Cardiac septum (tissue), 1 donor: ENCODE data around the gene SYTL2. TPM values are rescaled to one million over a fixed set of nuclear protein-coding genes. Genes with fewer than 3 reads are reported as not detected.

Experiments used
- DNase-seq: peaks from one replicate; pipeline ENCODE4 v3.0.0-alpha.2; 2020; ENCODE audit warnings: low spot score
- intact Hi-C: fragments of 100-400 bp; cut with DNase I; formaldehyde crosslinking; loops from one replicate; pipeline ENCODE4 v1.14.0; 2022
- total RNA-seq: library from RNA; stranded (reverse); fragmentation: NEBNext Ultra II Directional; extraction: Animal tissue kit (Norgen Biotek cat#: 25700); gene quantifications from one replicate; pipeline ENCODE4 v1.2.1, GENCODE V29; 2021
- donor health status: DM: no; HTN: no; CAD: no.

SYTL2 gene
- total RNA-seq, 1 donor from 2014 or later: 14.2 TPM

DNA sequence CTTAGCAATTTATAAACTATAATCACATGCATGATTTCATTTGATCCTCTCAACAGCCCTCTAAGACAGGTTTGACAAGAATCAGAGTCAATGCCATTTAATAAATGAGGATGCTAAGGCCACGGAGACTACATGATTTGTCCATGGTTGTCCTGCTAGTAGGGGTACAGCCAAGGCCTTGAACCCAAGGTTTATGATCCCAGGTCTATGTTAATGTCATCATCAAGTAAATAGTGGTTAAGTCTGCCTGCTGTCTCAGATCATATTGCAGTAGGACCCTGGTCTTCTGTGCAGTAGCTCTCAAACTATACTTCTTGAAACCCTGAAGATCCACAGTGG, 17.7 kb upstream of the SYTL2 start:
- intact Hi-C loops: loop anchor here (10.0 kb wide), 1 partner anchor 134 kb away; no protein-coding TSS in a partner anchor
- DNase-seq: no peak

DNA sequence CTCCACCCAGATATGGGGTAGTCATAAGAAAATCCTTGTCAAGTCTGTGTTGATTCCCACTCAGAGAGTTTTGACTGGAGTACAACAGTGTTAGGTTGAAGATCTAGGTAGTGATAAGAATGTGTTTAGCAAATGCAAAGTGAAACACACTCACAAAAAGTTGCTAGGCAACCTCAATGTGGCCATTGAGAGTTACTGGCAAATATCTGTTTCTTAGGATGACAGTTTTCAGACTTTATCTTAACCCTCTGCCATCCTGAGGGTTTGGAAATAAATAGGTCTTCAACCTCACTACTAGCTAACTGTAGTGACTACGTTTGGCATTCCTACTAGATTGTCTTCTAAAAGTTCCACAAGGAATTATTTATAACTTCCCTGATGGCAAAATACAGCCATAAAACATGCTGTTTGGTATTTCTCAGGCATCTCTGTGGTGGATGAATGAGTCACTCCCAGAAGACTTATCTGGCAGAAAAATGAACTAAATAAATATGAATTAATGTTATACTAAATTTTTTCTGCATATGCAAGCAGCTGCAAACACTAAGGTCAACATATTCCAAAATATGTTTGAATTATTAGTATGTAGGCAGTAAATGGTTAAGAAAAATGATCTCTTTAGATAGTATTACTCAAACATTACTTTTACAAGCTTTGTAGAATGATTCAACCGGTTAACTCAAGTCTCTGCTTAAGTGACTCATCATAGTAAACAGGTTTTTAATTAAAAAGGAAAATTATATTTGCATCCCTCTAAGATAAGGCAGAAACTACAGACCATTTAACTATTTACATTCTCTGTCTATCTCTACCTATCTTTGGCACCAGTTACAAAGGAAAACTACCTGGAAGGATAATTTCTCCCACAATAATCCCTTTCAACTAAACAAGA, 17.1 kb upstream of the SYTL2 start:
- intact Hi-C loops: loop anchor here (10.0 kb wide), 1 partner anchor 133 kb away; no protein-coding TSS in a partner anchor
- DNase-seq: no peak

DNA sequence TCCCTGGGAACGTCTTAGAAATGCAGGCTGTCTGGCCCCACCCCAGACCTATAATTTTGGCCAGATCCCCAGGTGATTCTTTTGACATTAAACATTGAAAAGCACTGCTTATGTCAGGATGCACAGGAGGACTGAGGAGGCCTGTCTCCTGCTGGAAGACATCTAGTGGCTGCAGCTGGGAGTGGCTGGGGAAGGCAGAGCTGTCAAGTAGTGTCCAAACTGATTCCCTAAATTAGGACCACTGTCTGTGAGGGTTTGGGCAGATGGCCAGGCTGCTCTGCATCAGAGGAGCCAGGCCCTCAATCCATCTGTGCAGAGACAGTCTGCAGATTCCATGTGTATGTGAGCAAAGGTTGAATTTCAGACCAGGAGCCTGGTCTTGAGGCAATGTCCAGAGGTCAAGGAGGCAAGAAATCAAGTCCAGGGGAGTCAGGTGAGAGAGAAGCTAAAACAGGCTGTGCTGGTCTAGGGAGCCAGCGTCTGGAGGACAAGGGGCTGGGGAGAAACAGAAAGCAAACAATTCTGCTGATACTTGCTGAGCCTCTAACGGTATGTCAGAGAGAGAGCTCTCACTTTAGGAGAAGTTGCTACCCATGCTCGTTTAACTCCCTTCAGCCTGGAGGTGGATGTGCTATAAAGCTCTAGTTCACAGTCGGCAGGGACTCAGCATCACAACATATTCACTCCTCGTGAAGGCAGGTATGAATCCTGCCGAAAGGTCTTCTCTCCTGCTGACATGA, 15.3 kb upstream of the SYTL2 start:
- intact Hi-C loops: loop anchor here (10.0 kb wide), 1 partner anchor 131 kb away; no protein-coding TSS in a partner anchor
- DNase-seq: no peak

DNA sequence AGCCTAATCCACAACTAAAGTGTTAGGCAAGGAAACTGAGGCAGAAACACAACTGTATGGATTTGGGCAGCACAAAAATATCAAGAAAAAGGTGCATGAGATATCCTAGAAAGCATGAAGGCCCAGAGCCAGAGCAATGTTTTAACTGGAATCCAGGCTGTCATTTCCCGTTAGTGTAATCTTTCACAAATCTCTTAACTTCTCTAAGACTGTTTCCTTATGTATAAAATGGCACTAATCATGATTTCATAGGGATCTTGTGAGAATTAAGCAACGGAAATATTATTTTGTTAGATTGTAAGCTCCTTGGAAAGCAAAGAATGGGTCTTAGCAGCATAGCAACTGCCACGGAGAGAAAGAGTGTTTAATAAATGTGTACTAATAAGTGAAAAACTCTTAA, 14.7 kb upstream of the SYTL2 start:
- intact Hi-C loops: loop anchor here (10.0 kb wide), 1 partner anchor 131 kb away; no protein-coding TSS in a partner anchor
- DNase-seq: no peak

DNA sequence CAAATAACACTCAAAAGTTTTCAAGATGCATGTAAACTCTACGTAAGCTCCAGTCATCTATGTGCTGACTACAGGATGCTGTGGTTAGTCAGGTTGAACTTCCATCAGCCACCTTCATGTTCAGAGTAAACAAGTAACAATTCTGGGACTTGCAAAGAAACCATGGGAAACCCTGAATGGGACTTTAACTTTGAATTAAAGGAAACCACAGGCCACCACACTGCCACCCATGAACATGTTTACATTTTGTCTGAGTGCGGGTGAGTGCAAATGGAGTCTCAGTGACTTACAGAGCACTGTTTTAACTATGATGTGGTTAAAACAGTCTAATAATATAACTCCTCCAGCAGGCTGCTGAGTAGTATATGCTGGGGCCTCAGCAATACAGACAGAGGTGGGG, 12.9 kb upstream of the SYTL2 start:
- no peak for DNase-seq
- intact Hi-C loops: loop anchor here (10.0 kb wide), 1 partner anchor 129 kb away; no protein-coding TSS in a partner anchor

DNA sequence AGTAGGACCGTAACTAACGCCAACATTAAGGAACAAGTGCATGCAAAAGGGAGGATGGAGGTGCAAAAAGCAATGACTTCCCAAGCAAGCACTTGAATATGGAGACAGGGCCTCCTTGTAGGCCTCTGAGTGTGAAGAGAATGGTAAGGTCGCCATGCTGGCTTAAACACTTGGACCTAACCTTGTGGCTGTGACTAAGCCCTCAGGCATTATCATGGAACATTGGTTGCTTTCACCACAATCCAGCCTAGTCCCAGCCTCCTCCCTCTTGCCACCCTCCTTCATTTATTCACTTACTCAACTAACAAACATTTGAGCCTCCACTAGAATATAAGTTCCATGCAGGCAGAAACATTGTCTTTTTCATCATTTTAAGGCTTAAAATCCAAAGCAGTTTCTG, 11.9 kb upstream of the SYTL2 start:
- intact Hi-C loops: loop anchor here (10.0 kb wide), 1 partner anchor 128 kb away; no protein-coding TSS in a partner anchor
- DNase-seq: no peak

DNA sequence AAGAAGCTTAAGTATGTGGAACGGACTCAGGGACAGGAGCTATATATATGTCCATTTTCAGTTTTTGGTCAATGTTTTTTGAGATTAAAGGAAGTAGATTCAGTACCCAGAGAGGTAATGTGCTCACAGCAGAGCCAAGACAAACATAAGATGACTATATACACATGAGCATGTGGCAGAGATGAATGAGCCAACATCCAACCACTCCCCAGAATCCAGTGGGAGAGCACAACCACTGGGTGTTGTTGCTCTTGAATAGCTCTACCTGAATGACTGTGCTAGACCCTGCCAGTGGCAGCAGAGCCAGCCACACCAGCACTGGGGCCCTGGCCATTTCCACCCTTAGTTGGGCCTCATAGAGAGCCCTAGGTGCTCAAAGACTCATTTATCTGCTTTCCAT, 10.7 kb upstream of the SYTL2 start:
- no peak for DNase-seq
- intact Hi-C loops: loop anchor here (10.0 kb wide), 1 partner anchor 127 kb away; no protein-coding TSS in a partner anchor

DNA sequence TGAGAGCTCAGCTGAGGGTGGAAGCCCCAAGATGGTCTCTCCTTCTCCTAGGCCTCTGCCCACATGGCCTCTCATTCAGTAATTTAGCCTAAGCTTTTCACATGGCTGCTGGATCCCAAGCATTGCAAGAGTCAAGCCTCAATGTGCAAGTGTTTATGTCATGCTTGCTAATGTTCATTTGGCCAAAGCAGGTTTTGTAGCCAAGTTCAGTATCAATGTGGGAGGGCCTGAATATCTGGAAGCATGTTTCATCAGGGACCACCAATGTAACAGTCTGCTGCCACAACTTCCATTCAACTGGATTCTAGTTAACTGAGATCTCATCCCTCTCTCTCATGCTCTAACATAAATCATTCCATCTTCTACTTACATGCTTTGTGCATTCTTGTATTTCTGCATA, 8.5 kb upstream of the SYTL2 start:
- no peak for DNase-seq
- intact Hi-C loops: no loop called here

DNA sequence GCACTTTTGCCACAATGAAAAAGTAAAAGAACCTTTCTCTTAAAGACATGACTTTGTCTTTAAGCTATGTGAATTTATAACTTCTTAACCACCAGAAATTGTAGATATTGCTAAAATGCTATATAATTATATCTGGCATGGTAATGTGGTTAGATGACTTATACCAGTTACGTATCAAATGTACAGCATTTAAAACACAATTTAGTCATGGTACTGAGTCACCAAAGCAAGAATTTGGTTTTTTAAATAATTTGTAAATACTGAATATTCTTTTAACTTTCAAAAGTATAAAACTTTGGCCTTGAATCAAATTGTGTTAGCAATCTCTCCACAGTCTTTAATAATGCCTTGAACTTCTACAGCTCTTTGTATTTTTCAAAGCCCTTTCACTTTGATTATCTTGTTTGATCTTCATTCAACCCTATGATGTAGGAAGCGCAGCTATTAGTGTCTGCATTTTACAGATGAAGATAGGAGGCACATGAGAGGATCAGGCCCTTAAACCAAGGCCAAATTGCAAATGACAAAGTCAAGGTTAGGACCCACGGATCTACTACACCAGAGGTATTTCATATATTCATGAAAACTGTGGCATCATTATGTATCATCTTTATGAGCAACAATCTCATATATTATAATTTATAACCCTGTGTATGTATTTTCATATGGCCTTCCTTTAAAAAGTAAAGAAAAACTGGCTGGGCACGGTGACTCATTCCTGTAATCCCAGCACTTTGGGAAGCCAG, 4.4 kb upstream of the SYTL2 start:
- intact Hi-C loops: no loop called here
- DNase-seq: no peak

DNA sequence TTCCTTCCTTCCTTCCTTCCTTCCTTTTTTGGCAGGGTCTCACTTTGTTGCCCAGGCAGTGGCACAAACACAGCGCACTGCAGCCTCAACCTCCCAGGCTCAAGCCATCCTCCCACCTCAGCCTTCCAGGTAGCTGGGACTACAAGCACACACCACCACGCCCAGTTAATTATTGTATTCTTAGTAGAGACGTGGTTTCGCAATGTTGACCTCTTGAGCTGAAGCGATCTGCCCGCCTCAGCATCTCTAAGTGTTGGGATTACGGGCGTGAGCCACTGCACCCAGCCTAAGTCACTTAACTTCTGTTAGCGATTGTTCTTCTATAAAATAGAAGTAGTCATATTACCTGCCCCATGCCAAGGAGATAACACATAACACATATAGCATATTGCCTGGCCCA, 2.8 kb upstream of the SYTL2 start:
- intact Hi-C loops: no loop called here
- DNase-seq: no peak

DNA sequence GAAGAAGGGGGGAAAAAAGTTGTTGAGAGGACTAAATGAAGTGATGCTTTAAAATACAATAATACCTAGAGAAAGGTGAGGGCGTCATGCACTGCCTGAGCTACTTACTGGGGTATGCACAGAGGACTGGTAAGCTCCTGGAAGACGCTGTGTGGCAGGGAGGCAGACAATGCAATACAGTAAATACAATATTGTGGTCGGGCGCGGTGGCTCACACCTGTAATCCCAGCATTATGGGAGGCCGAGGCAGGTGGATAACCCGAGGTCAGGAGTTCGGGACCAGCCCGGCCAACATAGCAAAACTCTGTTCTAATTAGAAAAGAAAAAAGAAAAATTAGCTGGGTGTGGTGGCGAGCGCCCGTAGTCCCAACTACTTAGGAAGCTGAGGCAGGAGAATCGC, 683 bp upstream of the SYTL2 start:
- DNase-seq: no peak
- intact Hi-C loops: no loop called here

DNA sequence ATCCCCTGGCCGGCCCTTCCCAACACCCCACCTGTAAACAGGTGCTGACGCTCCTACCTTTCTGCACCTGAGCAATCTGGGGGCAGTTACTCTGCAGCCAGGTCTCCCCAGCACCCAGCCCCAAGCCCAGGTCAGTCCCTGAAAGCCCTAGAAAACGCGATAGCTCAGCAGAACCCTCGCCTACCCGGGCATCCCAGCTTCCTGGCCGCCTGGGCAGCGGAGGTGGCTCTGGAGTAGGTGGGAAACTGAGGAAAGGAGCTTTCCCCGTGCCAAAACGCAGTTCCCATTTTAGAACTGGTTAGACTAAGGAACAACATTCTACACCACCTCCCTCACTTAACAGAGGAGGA, 445 bp downstream of the SYTL2 start:
- intact Hi-C loops: no loop called here
- no peak for DNase-seq

DNA sequence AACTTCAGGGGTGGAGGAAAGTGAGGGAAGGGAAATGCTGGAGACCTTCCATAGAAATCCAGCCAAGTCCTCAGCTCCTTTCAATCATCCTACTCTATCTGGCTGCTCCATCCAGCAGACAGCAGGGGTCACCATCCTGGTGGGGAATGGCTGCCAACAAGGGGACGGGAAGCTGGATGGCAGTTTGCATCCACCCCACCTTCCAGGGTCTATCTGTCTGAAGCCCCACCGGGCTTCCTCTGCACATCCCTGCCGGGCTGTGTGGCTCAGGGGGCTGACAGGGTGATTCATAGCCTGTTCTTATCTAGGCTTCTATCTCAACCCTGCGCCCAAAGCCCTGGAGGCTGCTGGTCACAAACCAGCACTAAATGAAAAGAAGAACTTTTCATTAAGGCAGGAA, 1.1 kb downstream of the SYTL2 start:
- intact Hi-C loops: no loop called here
- no peak for DNase-seq

DNA sequence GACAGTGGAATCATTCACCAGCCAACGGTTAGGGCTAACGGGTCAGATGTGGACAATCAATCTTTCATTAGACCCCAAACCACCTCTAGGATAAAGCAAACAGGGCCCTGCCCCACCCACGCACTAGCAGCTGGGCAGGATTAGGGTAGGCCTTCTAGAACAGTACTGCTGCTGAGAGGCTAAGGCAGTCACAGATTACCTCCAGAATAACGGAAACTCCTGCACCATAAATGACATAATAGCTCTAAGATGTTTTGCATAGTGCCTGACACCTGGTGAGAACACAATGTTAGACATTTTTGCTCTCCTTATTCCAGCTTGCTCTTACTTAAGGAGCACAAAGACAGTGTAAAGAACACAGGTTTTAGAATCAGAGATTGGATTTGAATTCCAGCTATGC, 1.8 kb downstream of the SYTL2 start:
- intact Hi-C loops: no loop called here
- no peak for DNase-seq

DNA sequence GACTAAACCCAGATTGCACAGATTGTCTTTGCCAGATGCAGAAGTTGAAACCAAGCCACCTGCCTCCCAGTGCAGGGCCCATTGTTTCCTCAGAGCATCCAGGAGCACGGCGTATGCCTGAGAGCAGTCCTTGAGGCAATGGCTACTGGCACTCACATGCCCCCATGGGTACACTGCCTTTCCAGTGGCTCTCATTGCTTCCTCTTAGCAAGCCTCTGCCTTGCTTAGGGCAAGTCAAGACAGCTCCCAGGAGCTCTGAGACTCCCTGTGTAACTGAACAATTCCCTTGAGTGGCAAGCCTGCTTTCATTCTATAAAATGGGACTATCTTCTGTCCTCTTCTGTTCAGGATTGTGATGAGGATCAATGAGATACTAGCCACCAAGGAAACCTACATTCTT, 4.1 kb downstream of the SYTL2 start:
- intact Hi-C loops: no loop called here
- no peak for DNase-seq

DNA sequence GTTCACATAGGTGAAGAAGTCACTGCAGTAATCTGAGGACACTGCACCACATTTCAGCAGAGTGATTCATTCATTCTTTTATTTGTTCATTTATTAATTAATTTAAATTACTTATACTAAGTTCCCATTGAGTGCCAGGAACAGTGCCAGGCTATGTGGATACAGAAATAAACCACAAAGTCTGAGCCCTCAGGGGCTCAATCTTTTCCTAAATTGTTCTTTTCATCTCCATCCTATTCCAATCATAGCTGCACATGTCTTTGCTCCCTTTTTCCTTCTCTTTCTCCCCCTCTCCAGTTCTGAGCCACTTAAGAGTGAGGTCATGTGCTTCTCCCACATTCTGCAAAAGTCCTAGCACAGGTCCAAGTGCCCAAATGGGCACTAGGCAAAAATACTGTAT, 4.9 kb downstream of the SYTL2 start:
- intact Hi-C loops: no loop called here
- no peak for DNase-seq

DNA sequence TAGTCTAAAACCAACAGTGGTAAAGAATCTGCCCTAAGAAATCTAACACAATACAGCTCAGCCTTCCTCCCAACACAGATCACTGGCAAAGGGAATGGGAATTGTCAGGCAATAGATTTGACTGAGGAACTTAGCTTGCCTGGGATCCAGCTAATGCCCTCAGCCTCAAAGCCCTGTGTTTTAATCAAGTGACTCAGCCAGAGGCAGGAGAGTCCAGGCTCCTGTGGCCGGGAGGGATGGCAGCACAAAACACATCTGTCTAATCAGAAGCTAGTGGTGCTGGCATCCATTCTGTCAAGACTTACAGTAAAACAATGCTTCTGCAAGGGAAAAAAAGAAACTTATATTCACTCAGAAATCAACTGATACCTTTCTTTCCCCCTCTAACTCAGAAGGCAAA, 5.6 kb downstream of the SYTL2 start:
- intact Hi-C loops: no loop called here
- DNase-seq: no peak

DNA sequence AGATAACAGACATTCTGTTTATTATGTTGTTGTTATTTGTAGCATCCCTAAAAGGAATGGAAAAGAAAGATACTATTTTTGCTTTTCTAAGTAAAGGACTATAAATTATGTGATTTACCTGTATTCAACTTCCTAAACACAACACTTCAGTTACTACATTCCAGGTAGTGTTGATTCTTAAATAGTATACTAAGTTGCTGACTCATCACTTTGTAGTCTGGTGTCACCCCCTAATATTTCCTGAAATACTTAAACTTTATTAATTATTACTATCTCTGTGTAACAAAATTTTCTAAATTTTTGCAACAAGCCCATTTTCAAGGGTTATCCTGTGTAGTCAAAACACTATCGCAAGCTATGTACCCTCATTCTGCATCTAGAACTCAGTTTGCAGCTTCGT, 7.0 kb downstream of the SYTL2 start:
- intact Hi-C loops: no loop called here
- no peak for DNase-seq

DNA sequence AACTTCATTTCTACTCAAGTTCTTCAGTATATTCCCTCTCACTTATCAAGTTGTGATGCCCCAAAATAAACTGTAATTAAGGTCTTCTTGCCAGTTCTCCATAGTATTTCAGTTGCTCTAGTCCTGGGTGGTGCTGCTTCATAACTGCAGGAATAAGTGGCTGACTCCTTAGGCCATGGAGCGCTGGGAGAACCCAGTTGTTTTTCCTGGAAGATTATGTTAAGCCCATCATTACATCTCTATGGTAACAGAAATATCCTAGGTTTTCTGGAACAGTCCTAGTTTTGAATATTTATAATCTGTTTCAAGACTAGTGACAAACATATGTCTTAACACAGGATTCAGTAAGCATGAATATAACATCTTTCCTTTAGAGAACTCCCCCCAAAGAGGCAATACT, 7.6 kb downstream of the SYTL2 start:
- intact Hi-C loops: no loop called here
- no peak for DNase-seq

DNA sequence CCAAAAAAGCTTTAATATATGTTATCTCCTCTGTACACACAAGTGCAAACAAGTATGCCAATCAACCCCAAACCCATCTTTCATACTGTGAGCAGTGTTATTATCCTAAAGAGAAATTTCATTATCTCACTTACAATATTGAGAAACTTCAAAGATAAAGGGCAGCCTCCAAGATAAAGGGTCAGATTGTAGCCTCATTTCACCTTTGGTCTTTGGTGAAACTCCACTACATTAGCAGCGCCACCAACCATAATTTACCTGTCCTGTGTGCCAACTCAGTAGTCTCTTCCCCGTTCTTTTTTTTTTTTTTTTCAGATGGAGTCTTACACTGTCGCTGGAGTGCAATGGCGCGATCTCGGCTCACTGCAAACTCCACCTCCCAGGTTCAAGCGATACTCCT, 9.4 kb downstream of the SYTL2 start:
- no peak for DNase-seq
- intact Hi-C loops: no loop called here
